ENCODE measurements around the gene RNF222. TPM values are rescaled to one million over a fixed set of nuclear protein-coding genes. Genes with fewer than 3 reads are reported as not detected.

Gene RNF222
- polyA plus RNA-seq, 1 donor (not counting 4 experiments of a cell fraction or from before 2014, with no cell fraction given) = 0.18 TPM

DNA sequence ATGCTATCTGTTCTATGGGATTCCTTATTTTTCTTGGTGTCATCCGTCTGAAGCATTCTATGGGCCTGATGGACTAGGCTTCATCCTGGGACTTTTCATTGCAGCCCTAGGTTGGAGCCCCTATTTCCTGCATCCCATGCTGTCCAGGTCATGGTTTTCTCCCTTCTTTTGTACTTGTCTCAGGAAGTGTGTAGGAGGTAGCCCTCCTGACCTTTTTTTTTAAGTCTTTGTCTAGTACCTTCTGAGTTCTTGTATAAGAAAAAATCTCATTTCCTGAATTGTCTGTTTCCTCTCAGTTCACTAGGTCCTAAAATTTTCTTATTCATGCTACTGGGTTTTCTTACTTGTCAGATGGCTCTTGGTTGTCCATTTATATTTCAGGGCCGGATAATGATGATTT lies 44.1 kb upstream of the RNF222 start:
- H3K4me3 ChIP-seq (ENCODE audit: control insufficient read depth in 2 of 3, extremely low read depth in 1 of 3, insufficient read depth in 2 of 3, low read depth in 1 of 3, low read length in 3 of 3) = no peak overlapping the region
- no peaks in the 10 kb centered on the region for H3K27me3 ChIP-seq (ENCODE audit: control insufficient read depth, extremely low read depth, insufficient read depth, low read length)
- peaks cover 2% of the 10 kb centered on the region for H3K9me1 ChIP-seq (ENCODE audit: control insufficient read depth, extremely low read depth, insufficient read depth, low read length)
- H3K79me2 ChIP-seq (ENCODE audit: control insufficient read depth, insufficient read depth, low read length) = peaks cover 89% of the 10 kb centered on the region
- no peak overlapping the region for H3K9ac ChIP-seq (ENCODE audit: control insufficient read depth, extremely low read depth, insufficient read depth, low read length)
- H3K4me1 ChIP-seq (ENCODE audit: control insufficient read depth, extremely low read depth, insufficient read depth, low read length) = peaks cover 7% of the 10 kb centered on the region
- dilution Hi-C loops (cut with MboI; ENCODE audit: extremely low pct_ligation_motif_present, low sequenced_read_pairs) = no loop called here
- DNase-seq (ENCODE audit: low read depth, low spot score) = no peak
- H3K4me2 ChIP-seq (ENCODE audit: control insufficient read depth, extremely low read depth, insufficient read depth, low read depth, low read length) = peak overlapping the region; percentile 11
- peaks cover 12% of the 10 kb centered on the region for H4K20me1 ChIP-seq (ENCODE audit: control insufficient read depth, extremely low read depth, insufficient read depth, low read length)
- TF ChIP-seq, protein P1, sequence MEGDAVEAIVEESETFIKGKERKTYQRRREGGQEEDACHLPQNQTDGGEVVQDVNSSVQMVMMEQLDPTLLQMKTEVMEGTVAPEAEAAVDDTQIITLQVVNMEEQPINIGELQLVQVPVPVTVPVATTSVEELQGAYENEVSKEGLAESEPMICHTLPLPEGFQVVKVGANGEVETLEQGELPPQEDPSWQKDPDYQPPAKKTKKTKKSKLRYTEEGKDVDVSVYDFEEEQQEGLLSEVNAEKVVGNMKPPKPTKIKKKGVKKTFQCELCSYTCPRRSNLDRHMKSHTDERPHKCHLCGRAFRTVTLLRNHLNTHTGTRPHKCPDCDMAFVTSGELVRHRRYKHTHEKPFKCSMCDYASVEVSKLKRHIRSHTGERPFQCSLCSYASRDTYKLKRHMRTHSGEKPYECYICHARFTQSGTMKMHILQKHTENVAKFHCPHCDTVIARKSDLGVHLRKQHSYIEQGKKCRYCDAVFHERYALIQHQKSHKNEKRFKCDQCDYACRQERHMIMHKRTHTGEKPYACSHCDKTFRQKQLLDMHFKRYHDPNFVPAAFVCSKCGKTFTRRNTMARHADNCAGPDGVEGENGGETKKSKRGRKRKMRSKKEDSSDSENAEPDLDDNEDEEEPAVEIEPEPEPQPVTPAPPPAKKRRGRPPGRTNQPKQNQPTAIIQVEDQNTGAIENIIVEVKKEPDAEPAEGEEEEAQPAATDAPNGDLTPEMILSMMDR (optimal IDR thresholded peaks at IDR 0.05 in 1 of 3, IDR thresholded peaks at IDR 0.05 in 1 of 3, conservative IDR thresholded peaks at IDR 0.05 in 1 of 3; ENCODE audit: extremely low read depth in 1 of 3, insufficient read depth in 2 of 3, low read length in 3 of 3) = no peak
- no peak for TF ChIP-seq EZH2 (IDR thresholded peaks at IDR 0.05; ENCODE audit: low read length)
- no peak overlapping the region for H3K27ac ChIP-seq (ENCODE audit: control insufficient read depth, insufficient read depth, low read length)
- no peaks in the 10 kb centered on the region for H3K9me3 ChIP-seq (ENCODE audit: control insufficient read depth, low read depth, low read length)
- no peak for FAIRE-seq
- no peak overlapping the region for H2AFZ ChIP-seq (ENCODE audit: control insufficient read depth, low read length)
- peaks cover 8 to 20% of the 10 kb centered on the region in 2 experiments for H3K36me3 ChIP-seq (ENCODE audit: control insufficient read depth in 2 of 2, extremely low read depth in 1 of 2, insufficient read depth in 2 of 2, low read length in 2 of 2)

DNA sequence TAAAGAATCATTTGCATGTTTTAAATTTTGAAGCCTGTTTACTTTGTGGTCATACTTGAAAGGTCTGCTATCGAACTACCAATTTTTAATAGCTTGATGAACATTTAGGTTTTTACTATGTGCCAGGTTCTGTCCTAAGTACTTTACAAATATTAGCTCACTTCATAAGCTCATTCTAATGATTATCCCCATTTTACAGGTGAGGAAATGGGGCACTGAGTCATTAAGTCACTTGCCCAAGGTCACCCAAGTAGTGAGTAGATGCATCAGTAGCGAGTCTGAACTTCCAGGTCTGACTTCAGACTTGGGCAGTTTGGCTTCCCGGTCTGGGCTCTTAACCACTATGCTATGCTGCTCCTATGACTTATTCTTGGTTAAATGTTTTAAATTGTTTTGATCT lies 42.1 kb upstream of the RNF222 start:
- no peak overlapping the region for H3K4me3 ChIP-seq (ENCODE audit: control insufficient read depth in 2 of 3, extremely low read depth in 1 of 3, insufficient read depth in 2 of 3, low read depth in 1 of 3, low read length in 3 of 3)
- no peak overlapping the region for H3K4me2 ChIP-seq (ENCODE audit: control insufficient read depth, extremely low read depth, insufficient read depth, low read depth, low read length)
- H2AFZ ChIP-seq (ENCODE audit: control insufficient read depth, low read length) = no peak overlapping the region
- H3K36me3 ChIP-seq (ENCODE audit: control insufficient read depth in 2 of 2, extremely low read depth in 1 of 2, insufficient read depth in 2 of 2, low read length in 2 of 2) = peaks cover 4 to 13% of the 10 kb centered on the region in 2 experiments
- no peaks in the 10 kb centered on the region for H3K9me3 ChIP-seq (ENCODE audit: control insufficient read depth, low read depth, low read length)
- no peak overlapping the region for H3K9ac ChIP-seq (ENCODE audit: control insufficient read depth, extremely low read depth, insufficient read depth, low read length)
- peaks cover 87% of the 10 kb centered on the region for H3K79me2 ChIP-seq (ENCODE audit: control insufficient read depth, insufficient read depth, low read length)
- peaks cover 12% of the 10 kb centered on the region for H4K20me1 ChIP-seq (ENCODE audit: control insufficient read depth, extremely low read depth, insufficient read depth, low read length)
- no peak overlapping the region for H3K27ac ChIP-seq (ENCODE audit: control insufficient read depth, insufficient read depth, low read length)
- no peak for DNase-seq (ENCODE audit: low read depth, low spot score)
- H3K9me1 ChIP-seq (ENCODE audit: control insufficient read depth, extremely low read depth, insufficient read depth, low read length) = peaks cover 2% of the 10 kb centered on the region
- H3K27me3 ChIP-seq (ENCODE audit: control insufficient read depth, extremely low read depth, insufficient read depth, low read length) = no peaks in the 10 kb centered on the region
- H3K4me1 ChIP-seq (ENCODE audit: control insufficient read depth, extremely low read depth, insufficient read depth, low read length) = peaks cover 11% of the 10 kb centered on the region
- dilution Hi-C loops (cut with MboI; ENCODE audit: extremely low pct_ligation_motif_present, low sequenced_read_pairs) = no loop called here
- TF ChIP-seq, protein P1 (optimal IDR thresholded peaks at IDR 0.05 in 1 of 3, IDR thresholded peaks at IDR 0.05 in 1 of 3, conservative IDR thresholded peaks at IDR 0.05 in 1 of 3; ENCODE audit: extremely low read depth in 1 of 3, insufficient read depth in 2 of 3, low read length in 3 of 3) = no peak
- no peak for TF ChIP-seq EZH2 (IDR thresholded peaks at IDR 0.05; ENCODE audit: low read length)
- no peak for FAIRE-seq
